Measurements from ENCODE around the gene TMEM31.

DNA sequence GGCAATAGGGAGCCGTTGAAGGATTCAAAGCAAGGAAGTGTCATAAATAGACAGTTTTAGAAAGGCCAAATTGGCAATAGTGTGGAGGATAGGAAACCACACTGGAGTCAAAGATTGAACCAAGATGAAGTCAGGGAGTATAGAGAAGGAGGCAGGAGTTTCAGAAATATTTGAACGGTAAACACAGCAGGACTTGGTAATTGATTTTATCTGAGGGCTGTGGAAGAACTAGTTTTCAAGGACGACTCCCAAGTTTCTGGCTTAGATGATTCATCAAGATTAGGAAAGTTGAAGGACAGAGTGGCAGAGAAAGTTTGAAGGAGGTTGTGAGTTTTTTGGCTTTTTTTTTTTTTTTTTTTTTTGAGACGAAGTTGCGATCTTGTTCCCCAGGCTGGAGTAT, 11.5 kb upstream of the TMEM31 start:
- TF ChIP-seq POLR2A (IDR thresholded peaks at IDR 0.05; ENCODE audit: low read length) (no peak), GATA1 (IDR thresholded peaks at IDR 0.05; ENCODE audit: low read depth, low read length) (no peak)

All from erythroblast (primary cell).